ENCODE measurements around the gene SOX4.

Gene SOX4

GRCh38 chr6:21593927-21594415 is 420 bp downstream of the SOX4 start:
- no peak for DNase-seq (ENCODE audit: low read depth, low spot score)
- H3K4me3 ChIP-seq (ENCODE audit: low read length): peak overlapping the region; percentile 83
- no CpG with 5 or more reads among the region's 19 CpGs for WGBS (ENCODE audit: insufficient coverage, insufficient read length)

GRCh38 chr6:21594416-21595281 is 1.1 kb downstream of the SOX4 start:
- H3K36me3 ChIP-seq (ENCODE audit: control insufficient read depth, insufficient read depth, low read length): peaks cover 10% of the 10 kb centered on the region; the same call in 1 of the 2 replicates
- H3K9me3 ChIP-seq (ENCODE audit: control insufficient read depth, insufficient read depth, low read length): no peaks in the 10 kb centered on the region
- H3K27me3 ChIP-seq (ENCODE audit: control insufficient read depth, insufficient read depth, low read length): no peaks in the 10 kb centered on the region
- WGBS (ENCODE audit: insufficient coverage, insufficient read length): no CpG with 5 or more reads among the region's 112 CpGs
- no peak for DNase-seq (ENCODE audit: low read depth, low spot score)
- H3K4me3 ChIP-seq (ENCODE audit: low read length): peak overlapping the region; percentile 83
- no peak overlapping the region for H3K27ac ChIP-seq (ENCODE audit: low read length)
- no peaks in the 10 kb centered on the region for H3K4me1 ChIP-seq (ENCODE audit: control insufficient read depth, insufficient read depth, low read length)

More at GRCh38 chr6:21593927-21594415, 420 bp downstream of the SOX4 start:
- no peak overlapping the region for H3K27ac ChIP-seq (ENCODE audit: low read length)
- peaks cover 10% of the 10 kb centered on the region; the same call in 1 of the 2 replicates for H3K36me3 ChIP-seq (ENCODE audit: control insufficient read depth, insufficient read depth, low read length)
- H3K9me3 ChIP-seq (ENCODE audit: control insufficient read depth, insufficient read depth, low read length): no peaks in the 10 kb centered on the region
- H3K27me3 ChIP-seq (ENCODE audit: control insufficient read depth, insufficient read depth, low read length): no peaks in the 10 kb centered on the region
- 0 out of 2 replicates have a peak, but pooled peaks cover 1% of the 10 kb centered on the region for H3K4me1 ChIP-seq (ENCODE audit: control insufficient read depth, insufficient read depth, low read length)

GRCh38 chr6:21595285-21596144 is 2.0 kb downstream of the SOX4 start:
- no CpG with 5 or more reads among the region's 108 CpGs for WGBS (ENCODE audit: insufficient coverage, insufficient read length)
- DNase-seq (ENCODE audit: low read depth, low spot score): no peak
- Histone ChIP-seq H3K4me1 (ENCODE audit: control insufficient read depth, insufficient read depth, low read length) (no peaks in the 10 kb centered on the region), H3K4me3 (ENCODE audit: low read length) (peak overlapping the region; percentile 83), H3K9me3 (ENCODE audit: control insufficient read depth, insufficient read depth, low read length) (no peaks in the 10 kb centered on the region), H3K27me3 (ENCODE audit: control insufficient read depth, insufficient read depth, low read length) (no peaks in the 10 kb centered on the region), H3K36me3 (ENCODE audit: control insufficient read depth, insufficient read depth, low read length) (peaks cover 10% of the 10 kb centered on the region; the same call in 1 of the 2 replicates), H3K27ac (ENCODE audit: low read length) (no peak overlapping the region)

- peaks cover 10% of the 10 kb centered on the region; the same call in 1 of the 2 replicates for H3K36me3 ChIP-seq (ENCODE audit: control insufficient read depth, insufficient read depth, low read length)
- H3K27ac ChIP-seq (ENCODE audit: low read length): no peak overlapping the region
- no peaks in the 10 kb centered on the region for H3K9me3 ChIP-seq (ENCODE audit: control insufficient read depth, insufficient read depth, low read length)
- no peaks in the 10 kb centered on the region; the same call in 1 of the 2 replicates for H3K4me1 ChIP-seq (ENCODE audit: control insufficient read depth, insufficient read depth, low read length)
- no peaks in the 10 kb centered on the region for H3K27me3 ChIP-seq (ENCODE audit: control insufficient read depth, insufficient read depth, low read length)
- no peak for DNase-seq (ENCODE audit: low read depth, low spot score)
- H3K4me3 ChIP-seq (ENCODE audit: low read length): peak overlapping the region; percentile 83; the same call in 1 of the 2 replicates
- WGBS (ENCODE audit: insufficient coverage, insufficient read length): no CpG with 5 or more reads among the region's 43 CpGs
Measured at GRCh38 chr6:21596145-21596948, 2.8 kb downstream of the SOX4 start.

GRCh38 chr6:21596949-21597682 is 3.6 kb downstream of the SOX4 start:
- WGBS (ENCODE audit: insufficient coverage, insufficient read length): no CpG with 5 or more reads among the region's 14 CpGs
- no peak overlapping the region for H3K27ac ChIP-seq (ENCODE audit: low read length)

GRCh38 chr6:21597801-21598673 is 4.5 kb downstream of the SOX4 start:
- H3K27ac ChIP-seq (ENCODE audit: low read length): no peak overlapping the region
- DNase-seq (ENCODE audit: low read depth, low spot score): no peak

More at GRCh38 chr6:21596949-21597682, 3.6 kb downstream of the SOX4 start:
- no peak for DNase-seq (ENCODE audit: low read depth, low spot score)
- H3K4me1 ChIP-seq (ENCODE audit: control insufficient read depth, insufficient read depth, low read length): no peaks in the 10 kb centered on the region; the same call in 1 of the 2 replicates
- peaks cover 10% of the 10 kb centered on the region; the same call in 1 of the 2 replicates for H3K36me3 ChIP-seq (ENCODE audit: control insufficient read depth, insufficient read depth, low read length)
- no peaks in the 10 kb centered on the region for H3K9me3 ChIP-seq (ENCODE audit: control insufficient read depth, insufficient read depth, low read length)
- H3K27me3 ChIP-seq (ENCODE audit: control insufficient read depth, insufficient read depth, low read length): no peaks in the 10 kb centered on the region
- H3K4me3 ChIP-seq (ENCODE audit: low read length): peak overlapping the region; percentile 83; the same call in 1 of the 2 replicates

GRCh38 chr6:21598674-21599023 is 5.1 kb downstream of the SOX4 start:
- whole genome bisulfite sequencing (ENCODE audit: insufficient coverage, insufficient read length): no CpG with 5 or more reads among the region's 3 CpGs
- Histone ChIP-seq H3K36me3 (ENCODE audit: control insufficient read depth, insufficient read depth, low read length) (peaks cover 10% of the 10 kb centered on the region; the same call in 1 of the 2 replicates), H3K27ac (ENCODE audit: low read length) (no peak overlapping the region), H3K27me3 (ENCODE audit: control insufficient read depth, insufficient read depth, low read length) (no peaks in the 10 kb centered on the region), H3K4me3 (ENCODE audit: low read length) (no peak overlapping the region; the same call in 1 of the 2 replicates), H3K4me1 (ENCODE audit: control insufficient read depth, insufficient read depth, low read length) (no peaks in the 10 kb centered on the region; the same call in 1 of the 2 replicates), H3K9me3 (ENCODE audit: control insufficient read depth, insufficient read depth, low read length) (no peaks in the 10 kb centered on the region)
- no peak for DNase-seq (ENCODE audit: low read depth, low spot score)

More at GRCh38 chr6:21597801-21598673, 4.5 kb downstream of the SOX4 start:
- Histone ChIP-seq H3K36me3 (ENCODE audit: control insufficient read depth, insufficient read depth, low read length) (peaks cover 10% of the 10 kb centered on the region; the same call in 1 of the 2 replicates), H3K4me1 (ENCODE audit: control insufficient read depth, insufficient read depth, low read length) (no peaks in the 10 kb centered on the region; the same call in 1 of the 2 replicates), H3K9me3 (ENCODE audit: control insufficient read depth, insufficient read depth, low read length) (no peaks in the 10 kb centered on the region), H3K27me3 (ENCODE audit: control insufficient read depth, insufficient read depth, low read length) (no peaks in the 10 kb centered on the region), H3K4me3 (ENCODE audit: low read length) (peak overlapping the region; percentile 41; the same call in 1 of the 2 replicates)
- no CpG with 5 or more reads among the region's 14 CpGs for WGBS (ENCODE audit: insufficient coverage, insufficient read length)

- DNase-seq (ENCODE audit: low read depth, low spot score): no peak
- H3K4me3 ChIP-seq (ENCODE audit: low read length): no peak overlapping the region
- no peaks in the 10 kb centered on the region for H3K27me3 ChIP-seq (ENCODE audit: control insufficient read depth, insufficient read depth, low read length)
- no peaks in the 10 kb centered on the region for H3K9me3 ChIP-seq (ENCODE audit: control insufficient read depth, insufficient read depth, low read length)
- H3K36me3 ChIP-seq (ENCODE audit: control insufficient read depth, insufficient read depth, low read length): peaks cover 10% of the 10 kb centered on the region; the same call in 1 of the 2 replicates
- no peak overlapping the region for H3K27ac ChIP-seq (ENCODE audit: low read length)
- no peaks in the 10 kb centered on the region; the same call in 1 of the 2 replicates for H3K4me1 ChIP-seq (ENCODE audit: control insufficient read depth, insufficient read depth, low read length)
- no CpG with 5 or more reads among the region's 3 CpGs for WGBS (ENCODE audit: insufficient coverage, insufficient read length)
Measured at GRCh38 chr6:21599051-21599696, 5.6 kb downstream of the SOX4 start.

Measured in iPS DF 6.9 (cell line).